ENCODE measurements around the gene P4HA2.

- no peak for TF ChIP-seq CTCF (IDR thresholded peaks at IDR 0.05)
- TF ChIP-seq POLR2A (IDR thresholded peaks at IDR 0.05), result no peak
Measured at GRCh38 chr5:132261881-132262845, 34.5 kb upstream of the P4HA2 start.
